T-helper 17 cell (primary cell): ENCODE measurements around the gene OR1S1. TPM values are rescaled to one million over a fixed set of nuclear protein-coding genes. Genes with fewer than 3 reads are reported as not detected.

Experiments used
- ATAC-seq: fragments of 150-1000 bp; cut with Tn5 transposase; 2 replicates; pipeline ENCODE4 v1.10.0; 2021; ENCODE audit warnings: mild to moderate bottlenecking, moderate library complexity
- DNase-seq, 3 donors: peaks; one replicate each; pipeline versions ENCODE4 v3.0.0 to v3.0.0-alpha.2; 2020 to 2021
- H3K9me3 ChIP-seq: one replicate; pipeline ENCODE4 v1.7.0; 2013; ENCODE audit warnings: low read length, mild to moderate bottlenecking; ENCODE audit not compliant: control insufficient read depth, poor library complexity, severe bottlenecking
- H3K27ac Mint-ChIP-seq: one replicate; pipeline ENCODE4 v1.8.0; 2022; ENCODE audit warnings: mild to moderate bottlenecking, moderate library complexity, mixed read lengths
- H3K27me3 Mint-ChIP-seq: one replicate; pipeline ENCODE4 v1.8.0; 2022; ENCODE audit warnings: mixed read lengths
- H3K36me3 Mint-ChIP-seq: one replicate; pipeline ENCODE4 v1.8.0; 2022; ENCODE audit warnings: low read depth, mixed read lengths
- H3K4me1 Mint-ChIP-seq: one replicate; pipeline ENCODE4 v1.8.0; 2022; ENCODE audit warnings: mild to moderate bottlenecking, mixed read lengths
- H3K4me3 Mint-ChIP-seq: one replicate; pipeline ENCODE4 v1.8.0; 2022; ENCODE audit warnings: mild to moderate bottlenecking, moderate library complexity, mixed read lengths
- total RNA-seq, 4 donors: library from RNA in 2 of 4; stranded (reverse) in 2 of 4; gene quantifications; one replicate each; pipeline ENCODE4 v1.2.3 and lab custom pipeline; 2022 to 2026

OR1S1 gene
- total RNA-seq, 2 donors from 2014 or later: not detected

DNA sequence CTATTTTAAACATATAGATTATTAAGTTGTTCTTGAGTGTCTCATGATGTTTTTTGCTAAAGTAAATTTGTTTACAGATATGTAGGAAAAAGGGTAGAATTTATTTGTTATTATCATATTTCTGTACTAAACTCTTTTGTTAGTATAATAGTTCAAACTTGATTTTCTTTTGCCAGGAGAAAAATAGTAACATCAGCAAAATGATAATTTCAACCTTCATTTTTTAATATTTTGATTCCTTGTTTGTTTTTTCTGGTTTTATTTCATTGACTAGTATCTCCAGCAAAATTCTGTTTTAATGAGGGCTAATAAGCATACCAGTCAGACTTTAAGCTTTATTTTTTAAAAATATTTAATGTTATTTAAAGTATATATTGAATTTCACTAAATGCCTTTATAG, 4.0 kb downstream of the OR1S1 start:
- Mint-ChIP-seq H3K27me3 (peaks cover 13% of the 10 kb centered on the region), H3K27ac (no peak overlapping the region)

DNA sequence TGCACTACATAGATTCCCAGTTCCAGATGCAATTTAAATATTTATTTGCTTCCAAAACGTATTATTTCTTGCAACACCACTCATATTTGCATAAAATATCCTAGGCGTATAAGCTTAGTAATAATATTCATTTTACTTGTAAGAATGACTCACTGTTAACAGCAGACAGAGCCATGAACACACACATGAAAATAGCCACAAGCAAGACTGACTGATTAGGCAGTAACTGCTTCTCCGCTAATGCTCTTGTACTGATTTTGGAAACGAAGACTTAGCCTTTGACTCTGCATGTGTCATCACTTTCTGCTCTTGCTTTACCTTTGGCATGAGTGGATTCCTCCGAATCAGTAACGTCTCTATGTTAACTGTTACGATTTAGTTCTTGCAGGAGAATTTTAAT, 10.2 kb downstream of the OR1S1 start:
- no peaks in the 10 kb centered on the region for H3K4me1 Mint-ChIP-seq
- H3K27me3 Mint-ChIP-seq: peaks cover 24% of the 10 kb centered on the region
- H3K4me3 Mint-ChIP-seq: no peak overlapping the region

More for the DNA sequence above, 4.0 kb downstream of the OR1S1 start:
- DNase-seq: no peak
- Mint-ChIP-seq H3K36me3 (no peaks in the 10 kb centered on the region), H3K4me3 (no peak overlapping the region), H3K4me1 (no peaks in the 10 kb centered on the region)
- H3K9me3 ChIP-seq: no peaks in the 10 kb centered on the region
- no peak for ATAC-seq

DNA sequence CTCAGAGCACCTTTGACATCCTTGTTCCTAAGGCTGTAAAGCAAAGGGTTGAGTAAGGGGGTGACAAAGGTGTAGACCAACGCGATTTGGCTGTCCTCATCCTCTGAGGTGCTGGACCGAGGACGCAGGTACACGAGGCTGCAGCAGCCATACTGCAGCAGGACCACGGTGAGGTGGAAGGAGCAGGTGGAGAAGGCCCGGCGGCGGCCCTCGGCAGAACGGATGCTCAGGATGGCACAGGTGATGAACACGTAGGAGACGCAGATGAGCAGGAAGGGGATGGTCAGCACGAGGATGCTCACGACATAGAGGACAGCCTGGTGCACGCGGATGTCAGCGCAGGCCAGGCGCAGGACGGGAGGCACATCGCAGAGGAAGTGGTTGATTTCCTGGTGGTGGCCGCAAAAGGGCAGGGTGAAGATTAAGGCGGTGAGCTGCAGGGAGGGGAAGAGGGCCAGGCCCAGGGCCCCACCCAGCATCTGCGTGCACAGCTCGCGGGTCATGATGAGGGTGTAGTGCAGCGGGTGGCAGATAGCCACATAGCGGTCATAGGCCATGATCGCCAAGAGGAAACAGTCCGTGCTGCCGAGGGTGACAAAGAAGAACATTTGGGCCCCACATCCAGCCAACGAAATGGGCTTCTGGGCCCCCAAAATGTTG, 15.6 kb downstream of the OR1S1 start:
- Mint-ChIP-seq H3K4me3 (no peak overlapping the region), H3K4me1 (no peaks in the 10 kb centered on the region), H3K27ac (no peak overlapping the region), H3K36me3 (no peaks in the 10 kb centered on the region), H3K27me3 (peaks cover 7% of the 10 kb centered on the region)
- DNase-seq (no peak), ATAC-seq (no peak)
- H3K9me3 ChIP-seq: no peaks in the 10 kb centered on the region

More for the DNA sequence above, 10.2 kb downstream of the OR1S1 start:
- H3K36me3 Mint-ChIP-seq: no peaks in the 10 kb centered on the region
- H3K9me3 ChIP-seq: no peaks in the 10 kb centered on the region
- DNase-seq: no peak
- no peak for ATAC-seq
- no peak overlapping the region for H3K27ac Mint-ChIP-seq

DNA sequence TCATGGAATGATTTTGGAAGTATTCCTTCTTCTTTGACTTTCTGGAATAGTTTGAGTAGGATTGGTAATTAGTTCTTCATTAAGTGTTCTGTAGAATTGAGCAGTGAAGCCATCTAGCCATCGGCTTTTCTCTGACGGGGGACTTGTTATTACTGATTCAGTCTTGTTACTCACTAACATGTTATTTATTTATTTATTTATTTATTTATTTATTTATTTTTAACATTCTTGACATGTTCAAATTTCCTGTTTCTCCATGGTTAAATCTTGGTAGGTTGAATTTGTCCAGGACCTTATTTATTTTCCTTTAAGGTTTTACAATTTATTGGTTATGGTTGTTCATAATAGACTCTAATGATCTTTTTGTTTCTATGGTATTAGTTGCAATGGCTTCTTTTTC, 31.4 kb downstream of the OR1S1 start:
- DNase-seq (no peak), ATAC-seq (no peak)
- H3K4me3 Mint-ChIP-seq: no peak overlapping the region
- H3K36me3 Mint-ChIP-seq: no peaks in the 10 kb centered on the region
- H3K9me3 ChIP-seq: no peaks in the 10 kb centered on the region
- H3K27me3 Mint-ChIP-seq: peaks cover 8% of the 10 kb centered on the region
- no peak overlapping the region for H3K27ac Mint-ChIP-seq
- H3K4me1 Mint-ChIP-seq: no peaks in the 10 kb centered on the region

DNA sequence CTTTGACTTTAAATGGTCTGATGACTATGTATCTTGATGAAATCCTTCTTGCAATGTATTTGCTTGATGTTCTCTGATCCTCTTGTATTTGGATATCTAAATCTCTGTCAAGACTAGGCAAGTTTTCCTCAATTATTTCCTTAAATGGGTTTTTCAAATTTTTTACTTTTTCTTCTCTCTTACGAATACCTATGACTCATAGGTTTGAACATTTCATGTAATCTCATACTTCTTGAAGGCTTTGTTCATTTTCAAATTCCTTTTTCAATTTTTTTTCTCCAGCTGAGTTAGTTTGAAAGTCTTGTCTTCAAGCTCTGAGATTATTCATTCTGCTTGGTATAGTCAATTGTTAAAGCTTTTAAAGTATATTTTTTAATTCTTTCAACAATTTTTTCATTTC, 42.4 kb downstream of the OR1S1 start:
- no peak for DNase-seq
- H3K4me3 Mint-ChIP-seq: no peak overlapping the region
- no peaks in the 10 kb centered on the region for H3K9me3 ChIP-seq
- no peaks in the 10 kb centered on the region for H3K36me3 Mint-ChIP-seq
- no peak overlapping the region for H3K27ac Mint-ChIP-seq
- H3K4me1 Mint-ChIP-seq: no peaks in the 10 kb centered on the region
- no peak for ATAC-seq
- no peaks in the 10 kb centered on the region for H3K27me3 Mint-ChIP-seq

DNA sequence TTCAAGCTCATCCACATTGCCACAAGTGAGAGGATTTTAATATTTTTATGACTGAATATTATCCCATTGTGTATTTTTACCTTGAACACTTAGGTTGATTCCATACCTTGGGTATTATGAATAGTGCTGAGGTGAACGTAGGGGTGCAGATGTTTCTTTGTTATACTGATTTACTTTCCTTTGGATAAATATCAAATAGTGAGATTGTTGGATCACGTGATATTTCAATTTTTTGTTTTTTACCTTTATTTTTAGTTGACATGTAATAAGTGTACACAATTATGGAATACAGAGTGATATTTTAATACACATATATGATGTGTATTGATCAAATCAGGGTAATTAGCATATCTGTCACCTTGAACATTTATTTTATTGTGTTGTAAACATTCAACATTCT, 47.5 kb downstream of the OR1S1 start:
- DNase-seq: no peak
- Mint-ChIP-seq H3K27me3 (no peaks in the 10 kb centered on the region), H3K36me3 (no peaks in the 10 kb centered on the region), H3K4me3 (no peak overlapping the region), H3K27ac (no peak overlapping the region), H3K4me1 (no peaks in the 10 kb centered on the region)
- no peaks in the 10 kb centered on the region for H3K9me3 ChIP-seq
- no peak for ATAC-seq

Other genes with a start within 250 kb of the OR1S1 start
- not detected for gene OR9Q1, start 188.8 kb upstream of the OR1S1 start, total RNA-seq
- not detected for gene OR6Q1, start 181.8 kb upstream of the OR1S1 start, total RNA-seq
- gene OR9I1, start 87.2 kb upstream of the OR1S1 start, total RNA-seq: not detected
- gene OR9Q2, start 23.6 kb upstream of the OR1S1 start, total RNA-seq: not detected
- gene OR1S2, start 8.6 kb upstream of the OR1S1 start, total RNA-seq: not detected
- gene OR10Q1, start 16.2 kb downstream of the OR1S1 start, total RNA-seq: not detected
- gene OR10W1, start 55.5 kb downstream of the OR1S1 start, total RNA-seq: not detected
- gene OR5B17, start 146.3 kb downstream of the OR1S1 start, total RNA-seq: not detected
- gene OR5B3, start 194.2 kb downstream of the OR1S1 start, total RNA-seq: not detected
- gene OR5B2, start 215.4 kb downstream of the OR1S1 start, total RNA-seq: not detected
- under 1 TPM in 1 of 2 donors, not detected in 1; 0.30 TPM for gene OR5B12, start 229.5 kb downstream of the OR1S1 start, total RNA-seq